Fibroblast of skin of left biceps (primary cell): ENCODE results near the gene INPP5A.
A peak's percentile ranks its signal among the peaks of the same experiment; 100 is the strongest.
"Not testable (repeated sequence)": the region's sequence is repeated elsewhere in the genome, so short reads cannot be mapped to it uniquely, and the experiment has no call there.

Experiments
- DNase-seq, 2 experiments: peaks; one replicate each; pipeline ENCODE4 v3.0.0-alpha.2; 2013; ENCODE audit warnings: low read depth in 2 of 2

Gene INPP5A

GRCh38 chr10:132562916-132563456 lies 25.4 kb downstream of the INPP5A start:
- no peak for DNase-seq

- no peak for DNase-seq
Observed at GRCh38 chr10:132563485-132564248, 26.1 kb downstream of the INPP5A start.

DNA sequence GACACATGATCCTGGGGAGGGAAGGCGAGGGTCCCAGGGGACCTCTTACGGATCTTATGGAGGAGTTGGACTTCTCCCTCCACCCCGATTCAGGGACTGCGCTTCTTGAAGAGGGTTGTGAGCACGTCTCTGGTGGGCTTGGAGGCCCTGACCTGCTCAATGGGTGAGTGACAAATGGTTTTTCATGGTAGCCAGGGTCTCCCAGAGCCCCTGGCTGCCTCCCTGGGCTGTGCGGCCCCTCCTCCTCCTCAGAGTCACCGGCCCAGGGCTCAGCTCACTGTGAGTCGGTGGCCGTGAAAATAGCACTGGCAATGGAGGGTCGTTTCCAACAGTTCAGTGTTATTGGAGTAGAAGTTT lies 26.6 kb downstream of the INPP5A start:
- DNase-seq: no peak

DNA sequence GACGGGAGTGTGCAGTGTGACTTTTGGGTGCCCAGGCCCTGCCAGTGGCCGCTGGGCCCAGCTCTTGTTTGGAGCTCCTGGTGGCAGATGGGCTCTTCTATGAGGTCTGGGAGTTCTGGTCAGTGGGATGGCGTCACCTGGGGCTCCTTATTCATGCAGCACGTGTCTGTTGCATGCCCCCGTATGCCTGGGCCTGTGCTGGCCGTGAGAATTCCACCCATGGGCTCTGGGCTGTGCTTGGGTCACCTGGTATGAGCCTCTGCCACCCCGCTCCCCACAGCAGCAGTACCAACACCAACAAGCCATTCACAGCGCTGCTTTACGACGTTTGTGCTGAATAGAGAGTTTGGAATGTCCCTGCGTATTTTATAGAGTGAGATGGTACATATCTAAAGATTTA lies 27.1 kb downstream of the INPP5A start:
- no peak for DNase-seq

- no peak for DNase-seq
Observed at GRCh38 chr10:132565516-132566209, 28.1 kb downstream of the INPP5A start.

DNA sequence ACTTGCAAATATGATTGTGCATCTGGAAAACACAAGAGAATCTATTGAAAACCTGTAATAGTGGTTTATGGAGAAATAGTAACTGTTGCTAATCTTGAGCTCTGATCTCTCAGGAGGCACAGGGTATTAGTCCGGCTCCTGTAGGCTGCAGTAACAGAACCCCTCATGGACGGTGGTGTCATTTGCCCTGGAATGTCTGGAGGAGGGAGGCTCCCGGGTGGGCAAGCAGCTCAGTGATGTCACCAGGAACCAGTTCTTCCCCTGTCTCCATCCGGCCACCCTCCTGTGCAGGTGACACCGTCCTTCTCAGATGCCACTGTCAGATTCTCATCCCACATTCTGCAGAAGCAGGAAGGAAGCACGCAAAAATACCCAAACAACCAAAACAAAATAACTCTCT lies 29.3 kb downstream of the INPP5A start:
- DNase-seq: no peak

DNA sequence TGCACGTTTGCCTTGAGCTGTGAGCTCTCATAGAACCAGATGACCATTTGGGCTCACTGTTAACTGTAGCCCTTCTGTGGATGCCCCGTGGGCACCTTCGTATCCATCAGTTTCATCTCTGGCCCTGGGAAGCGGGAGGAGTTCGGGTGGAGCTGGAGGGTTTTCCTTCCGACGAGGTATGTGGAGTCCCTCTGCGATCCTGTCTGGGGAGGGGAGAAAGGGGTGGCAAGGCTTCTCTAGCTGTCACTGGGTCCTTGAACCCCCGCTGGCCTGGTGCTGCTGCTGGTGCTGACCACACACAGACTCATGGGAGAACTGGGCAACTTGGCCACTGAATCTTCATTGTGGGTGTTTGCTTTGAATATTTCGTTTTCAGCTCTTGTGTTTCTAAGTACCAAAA lies 32.7 kb downstream of the INPP5A start:
- no peak for DNase-seq

- DNase-seq: no peak
Observed at GRCh38 chr10:132570771-132571649, 33.4 kb downstream of the INPP5A start.

DNA sequence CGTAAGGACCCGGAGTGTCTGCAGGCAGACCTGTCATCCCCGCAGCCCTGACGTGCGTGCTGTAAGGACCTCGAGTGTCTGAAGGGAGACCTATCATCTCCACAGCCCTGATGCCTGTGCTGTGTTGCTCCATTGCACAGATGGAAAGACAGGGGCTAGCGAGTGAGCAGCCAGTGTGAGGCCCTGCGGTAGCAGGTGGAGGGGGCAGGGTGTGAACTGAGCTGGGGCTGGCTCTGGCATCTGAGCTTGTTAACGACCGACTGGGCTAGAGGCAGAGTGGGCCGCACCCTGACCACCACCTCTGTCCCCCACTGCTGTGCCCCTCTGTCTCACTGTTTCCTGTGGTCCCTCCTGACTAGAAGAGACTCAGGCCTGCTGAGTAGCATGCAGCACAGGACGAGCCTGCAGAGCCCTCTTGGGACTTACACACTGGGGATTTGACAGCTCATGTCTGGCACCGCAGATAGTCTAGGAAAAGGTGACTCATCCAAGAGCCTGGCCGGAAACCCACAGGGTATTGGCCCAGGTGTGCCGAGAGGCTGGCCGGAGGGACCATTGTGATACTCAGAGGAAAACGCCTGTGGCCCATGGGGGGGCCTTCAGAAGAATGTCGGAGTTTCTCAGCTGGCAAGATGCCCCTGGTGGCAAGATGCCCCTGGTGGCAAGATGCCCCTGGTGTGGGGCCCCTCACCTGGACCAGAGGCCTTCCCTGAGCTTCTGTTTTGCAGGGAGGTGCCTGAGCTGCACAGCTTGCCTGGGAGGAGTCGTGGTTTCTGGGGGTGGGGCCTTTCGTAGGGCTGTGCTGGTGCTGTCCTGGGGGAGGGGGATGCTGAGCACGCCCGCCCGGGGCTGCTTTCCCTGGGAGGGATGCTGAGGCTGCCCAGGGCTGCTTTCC lies 34.3 kb downstream of the INPP5A start:
- peak; percentile 34 to 41 for DNase-seq

DNA sequence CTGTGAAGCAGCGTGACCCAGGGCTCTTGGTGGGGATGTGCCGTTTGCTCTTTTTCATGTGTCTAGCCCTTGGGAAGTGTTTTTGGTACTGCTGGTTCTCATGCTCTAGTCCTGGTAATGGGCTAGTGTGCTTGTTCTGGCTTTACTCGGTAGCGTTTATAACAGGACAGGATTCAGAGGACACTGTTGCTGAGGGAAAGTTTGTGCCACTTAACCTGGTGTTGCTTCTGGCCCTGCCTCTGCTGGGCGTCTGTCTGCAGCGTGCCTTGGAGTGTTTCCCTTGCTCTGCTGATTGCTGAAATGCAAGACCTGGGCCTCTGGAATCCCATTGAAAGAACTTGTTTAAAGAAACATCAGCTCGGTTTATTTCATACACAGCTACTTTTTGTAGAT lies 35.0 kb downstream of the INPP5A start:
- no peak for DNase-seq

GRCh38 chr10:132572946-132573345 lies 35.4 kb downstream of the INPP5A start:
- DNase-seq: not testable (repeated sequence)

GRCh38 chr10:132574288-132574687 lies 36.7 kb downstream of the INPP5A start:
- no peak for DNase-seq

- DNase-seq: no peak
Observed at GRCh38 chr10:132574783-132575319, 37.3 kb downstream of the INPP5A start.

DNA sequence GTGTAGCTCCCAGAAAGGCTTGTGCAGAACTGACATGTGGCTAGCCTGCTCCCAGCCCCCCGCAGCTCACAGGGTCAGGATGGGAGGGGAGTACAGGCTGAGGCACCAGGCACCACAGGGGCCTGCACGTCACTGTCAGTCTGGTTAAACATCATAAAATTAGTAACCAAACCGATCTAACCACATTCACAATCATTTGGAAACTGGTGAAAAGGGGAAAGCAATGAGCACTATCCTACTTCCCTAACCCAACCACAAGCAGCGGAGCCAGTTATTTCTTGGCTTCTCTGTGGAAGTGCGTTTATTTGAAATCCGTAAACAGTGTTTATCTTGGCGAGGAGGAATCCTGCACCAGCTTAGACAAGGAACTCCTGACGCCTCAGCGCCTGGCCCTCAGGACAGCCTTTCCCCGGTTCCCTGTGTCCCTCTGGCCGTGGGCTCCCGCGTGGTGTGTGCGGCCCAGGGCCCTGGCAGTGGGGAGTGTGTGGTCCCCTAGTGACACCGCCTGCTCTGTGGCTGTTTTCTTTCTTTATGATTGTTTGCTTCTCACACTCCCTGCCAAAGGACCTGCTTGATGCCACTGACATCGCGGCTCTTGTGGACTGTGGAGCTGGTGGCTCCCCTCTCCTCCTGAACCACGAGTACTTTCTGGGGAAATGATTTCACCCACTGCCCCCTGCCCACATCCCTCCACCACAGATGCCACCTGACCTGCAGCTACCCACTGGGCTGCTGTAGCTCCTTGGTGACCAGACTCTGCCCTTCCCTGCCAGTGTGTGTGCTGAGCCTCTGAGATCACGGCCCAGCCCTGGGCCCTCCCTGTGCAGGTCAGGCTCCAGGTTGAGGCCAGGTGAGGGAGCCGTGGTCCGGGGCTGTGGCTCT lies 38.0 kb downstream of the INPP5A start:
- peak; percentile 51 to 57 for DNase-seq

- DNase-seq: no peak
Observed at GRCh38 chr10:132576671-132577349, 39.2 kb downstream of the INPP5A start.

GRCh38 chr10:132577350-132578003 lies 39.9 kb downstream of the INPP5A start:
- no peak for DNase-seq

GRCh38 chr10:132578287-132578951 lies 40.8 kb downstream of the INPP5A start:
- no peak for DNase-seq
